Peyer's patch (tissue), 4 donors: ENCODE results near the gene MAZ.

Experiments used
- CTCF ChIP-seq, 6 experiments: fragments of 450-650 bp in 4 of 6; fragments of 200-600 bp in 2 of 6; sonication (generic) in 1 of 6; IDR thresholded peaks; one replicate each; pipeline ENCODE4 v1.5.1; 2017 to 2019; ENCODE audit warnings: antibody characterized with exemption in 6 of 6, mild to moderate bottlenecking in 3 of 6, moderate library complexity in 1 of 6
- POLR2A ChIP-seq, 2 donors: fragments of 450-650 bp; IDR thresholded peaks; one replicate each; pipeline ENCODE4 v1.5.1; 2017; ENCODE audit warnings: antibody characterized with exemption in 2 of 2, mild to moderate bottlenecking in 2 of 2, moderate library complexity in 2 of 2

GRCh38 chr16:29777576-29778350, 28.6 kb upstream of the MAZ start, which contains the start of gene ZG16:
- no peak for TF ChIP-seq CTCF (IDR thresholded peaks at IDR 0.05)
- TF ChIP-seq POLR2A (IDR thresholded peaks at IDR 0.05), result no peak
